ENCODE results near the gene LIMCH1.
"Not testable (repeated sequence)": the region's sequence is repeated elsewhere in the genome, so short reads cannot be mapped to it uniquely, and the experiment has no call there.

LIMCH1 gene

GRCh38 chr4:41538017-41538733, at the start of gene LIMCH1:
Gene LIMCH1, plus strand, starts transcription at chr4:41538157. Its CDS starts 67,839 bp downstream, at chr4:41605996.
- no peak for DNase-seq (ENCODE audit: low read depth)

- DNase-seq (ENCODE audit: low read depth): not testable (repeated sequence)
Measured at GRCh38 chr4:41491081-41491576, 46.8 kb upstream of the LIMCH1 start.

GRCh38 chr4:41496977-41497376, 41.0 kb upstream of the LIMCH1 start:
- DNase-seq (ENCODE audit: low read depth): no peak

- no peak for DNase-seq (ENCODE audit: low read depth)
Measured at GRCh38 chr4:41498177-41498576, 39.8 kb upstream of the LIMCH1 start.

- DNase-seq (ENCODE audit: low read depth): no peak
Measured at GRCh38 chr4:41504167-41504818, 33.7 kb upstream of the LIMCH1 start.

GRCh38 chr4:41505161-41505661, 32.7 kb upstream of the LIMCH1 start:
- DNase-seq (ENCODE audit: low read depth): no peak

- no peak for DNase-seq (ENCODE audit: low read depth)
Measured at GRCh38 chr4:41506130-41506529, 31.8 kb upstream of the LIMCH1 start.

- no peak for DNase-seq (ENCODE audit: low read depth)
Measured at GRCh38 chr4:41507291-41507947, 30.5 kb upstream of the LIMCH1 start.

GRCh38 chr4:41509451-41509866, 28.5 kb upstream of the LIMCH1 start:
- no peak for DNase-seq (ENCODE audit: low read depth)

- no peak for DNase-seq (ENCODE audit: low read depth)
Measured at GRCh38 chr4:41510179-41510578, 27.8 kb upstream of the LIMCH1 start.

- DNase-seq (ENCODE audit: low read depth): no peak
Measured at GRCh38 chr4:41512136-41512535, 25.8 kb upstream of the LIMCH1 start.

GRCh38 chr4:41512596-41512995, 25.4 kb upstream of the LIMCH1 start:
- no peak for DNase-seq (ENCODE audit: low read depth)

GRCh38 chr4:41514169-41514568, 23.8 kb upstream of the LIMCH1 start:
- DNase-seq (ENCODE audit: low read depth): no peak

- no peak for DNase-seq (ENCODE audit: low read depth)
Measured at GRCh38 chr4:41514766-41515481, 23.0 kb upstream of the LIMCH1 start.

GRCh38 chr4:41517121-41517520, 20.8 kb upstream of the LIMCH1 start:
- no peak for DNase-seq (ENCODE audit: low read depth)

GRCh38 chr4:41517747-41518146, 20.2 kb upstream of the LIMCH1 start:
- no peak for DNase-seq (ENCODE audit: low read depth)

- no peak for DNase-seq (ENCODE audit: low read depth)
Measured at GRCh38 chr4:41524425-41524824, 13.5 kb upstream of the LIMCH1 start.

GRCh38 chr4:41525129-41525528, 12.8 kb upstream of the LIMCH1 start:
- DNase-seq (ENCODE audit: low read depth): no peak

GRCh38 chr4:41526628-41527027, 11.3 kb upstream of the LIMCH1 start:
- no peak for DNase-seq (ENCODE audit: low read depth)

GRCh38 chr4:41528512-41529205, 9.3 kb upstream of the LIMCH1 start:
- DNase-seq (ENCODE audit: low read depth): no peak

- no peak for DNase-seq (ENCODE audit: low read depth)
Measured at GRCh38 chr4:41530741-41531140, 7.2 kb upstream of the LIMCH1 start.

GRCh38 chr4:41532336-41532735, 5.6 kb upstream of the LIMCH1 start:
- DNase-seq (ENCODE audit: low read depth): no peak

Measured in activated T-cell treated with anti-CD3 and anti-CD28 coated beads for 48 hours (primary cell).